ENCODE results near the gene CDH24.

DNA sequence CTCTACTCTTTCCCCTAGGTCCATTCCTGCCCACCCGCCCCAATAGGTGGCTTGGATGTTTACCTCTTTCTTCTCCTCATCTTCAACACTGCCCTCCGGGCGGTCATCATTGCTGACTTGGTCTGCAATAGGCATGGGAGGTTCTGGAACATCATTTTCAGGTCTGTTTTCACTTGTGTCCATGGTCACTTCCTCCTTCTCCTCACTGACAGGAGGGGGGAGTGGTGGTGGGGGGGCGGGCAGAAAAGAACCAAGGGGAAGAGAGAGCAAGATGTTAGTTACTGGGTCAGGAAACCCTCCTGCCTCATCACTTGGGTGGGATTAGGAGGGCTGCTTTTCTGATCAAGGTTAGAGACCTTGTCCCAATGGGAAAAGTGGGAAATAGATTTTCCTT lies 12.1 kb upstream of the CDH24 start:
- TF ChIP-seq, protein P1, sequence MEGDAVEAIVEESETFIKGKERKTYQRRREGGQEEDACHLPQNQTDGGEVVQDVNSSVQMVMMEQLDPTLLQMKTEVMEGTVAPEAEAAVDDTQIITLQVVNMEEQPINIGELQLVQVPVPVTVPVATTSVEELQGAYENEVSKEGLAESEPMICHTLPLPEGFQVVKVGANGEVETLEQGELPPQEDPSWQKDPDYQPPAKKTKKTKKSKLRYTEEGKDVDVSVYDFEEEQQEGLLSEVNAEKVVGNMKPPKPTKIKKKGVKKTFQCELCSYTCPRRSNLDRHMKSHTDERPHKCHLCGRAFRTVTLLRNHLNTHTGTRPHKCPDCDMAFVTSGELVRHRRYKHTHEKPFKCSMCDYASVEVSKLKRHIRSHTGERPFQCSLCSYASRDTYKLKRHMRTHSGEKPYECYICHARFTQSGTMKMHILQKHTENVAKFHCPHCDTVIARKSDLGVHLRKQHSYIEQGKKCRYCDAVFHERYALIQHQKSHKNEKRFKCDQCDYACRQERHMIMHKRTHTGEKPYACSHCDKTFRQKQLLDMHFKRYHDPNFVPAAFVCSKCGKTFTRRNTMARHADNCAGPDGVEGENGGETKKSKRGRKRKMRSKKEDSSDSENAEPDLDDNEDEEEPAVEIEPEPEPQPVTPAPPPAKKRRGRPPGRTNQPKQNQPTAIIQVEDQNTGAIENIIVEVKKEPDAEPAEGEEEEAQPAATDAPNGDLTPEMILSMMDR (IDR thresholded peaks at IDR 0.05; ENCODE audit: borderline replicate concordance, extremely low read depth, low read length, poor library complexity, severe bottlenecking) = no peak
- no peak for TF ChIP-seq EZH2 (IDR thresholded peaks at IDR 0.05; ENCODE audit: borderline replicate concordance, low read depth, low read length, severe bottlenecking)
